ENCODE measurements around the gene ICE2.
"Not testable (repeated sequence)": the region's sequence is repeated elsewhere in the genome, so short reads cannot be mapped to it uniquely, and the experiment has no call there.

The ICE2 gene

DNA sequence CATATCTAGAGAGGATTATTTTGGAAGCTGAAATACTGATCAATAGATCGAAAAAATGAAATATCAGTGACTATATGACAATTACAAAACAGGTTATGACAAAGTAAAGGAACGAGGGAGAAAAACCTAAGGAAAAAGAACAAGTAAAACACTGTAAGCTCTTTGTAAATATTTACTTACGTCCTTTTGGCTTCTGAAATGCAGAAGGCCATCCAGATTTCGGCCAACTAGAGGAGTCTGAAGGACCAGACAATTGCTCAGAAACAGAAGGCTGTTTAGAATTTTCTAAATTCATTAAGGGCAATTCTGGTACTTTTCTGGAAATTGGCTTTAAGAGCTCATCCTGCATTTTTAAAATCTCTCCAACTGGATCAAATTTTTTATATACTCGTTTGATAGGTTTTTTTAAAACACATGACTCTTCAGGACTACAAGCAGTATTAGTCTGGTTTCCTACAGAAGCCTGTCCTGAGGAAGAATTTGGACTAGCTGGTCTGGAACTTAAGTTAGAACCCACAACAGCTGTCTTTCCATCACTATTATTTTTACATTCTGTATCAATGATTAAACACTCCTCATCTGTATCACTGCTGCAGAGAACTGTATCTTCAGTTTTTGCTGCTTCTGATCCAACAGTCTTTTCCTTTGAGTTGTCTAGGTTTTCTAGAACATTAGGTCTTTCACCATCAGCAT, 30.1 kb downstream of the ICE2 start:
- DNase-seq (ENCODE audit: low read depth in 2 of 2): no peak

DNA sequence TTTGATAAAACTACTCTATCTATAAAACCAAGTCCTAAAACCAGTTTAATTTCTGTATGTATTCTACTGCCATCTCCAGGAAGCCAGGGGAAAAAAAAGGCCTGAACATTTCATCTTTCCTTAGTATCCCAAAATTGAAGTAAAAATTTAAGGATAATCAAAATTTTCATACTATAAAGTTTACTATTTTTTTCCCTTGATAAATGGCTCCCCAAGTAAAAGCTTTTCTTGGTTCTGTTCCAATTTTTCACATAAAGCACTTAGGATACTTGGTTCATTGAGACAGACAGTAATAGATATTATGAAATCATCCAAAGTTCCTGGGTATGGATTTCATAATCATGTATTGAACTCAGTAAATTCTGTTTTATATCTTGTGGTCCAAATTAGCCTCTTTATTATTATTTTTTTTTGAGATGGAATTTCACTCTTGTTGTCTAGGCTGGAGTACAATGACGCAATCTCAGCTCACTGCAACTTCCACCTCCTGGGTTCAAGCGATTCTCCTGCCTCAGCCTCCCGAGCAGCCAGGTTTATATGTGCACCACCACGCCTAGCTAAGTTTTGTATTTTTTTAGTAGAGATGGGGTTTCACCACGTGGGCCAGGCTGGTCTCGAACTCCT, 34.5 kb downstream of the ICE2 start:
- no peak for DNase-seq (ENCODE audit: low read depth in 2 of 2)

DNA sequence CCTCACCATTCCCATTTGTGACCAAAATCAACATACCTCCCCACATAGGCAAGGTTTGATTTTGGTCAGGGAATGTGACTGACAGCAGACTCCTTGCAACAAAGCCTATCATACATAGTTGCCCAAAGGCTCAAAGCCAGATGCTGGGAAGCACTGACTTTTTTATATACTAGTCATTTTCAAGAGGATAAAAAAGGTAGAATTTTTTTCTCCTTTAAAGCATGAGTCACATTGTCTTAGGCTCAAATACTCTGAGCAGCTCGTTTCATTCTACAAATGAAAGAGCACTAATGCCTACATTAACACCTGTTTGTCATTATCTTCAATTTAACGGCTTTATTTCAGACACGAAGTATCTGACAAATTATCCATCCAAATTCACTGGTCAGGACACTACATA, 36.2 kb downstream of the ICE2 start:
- no peak for DNase-seq (ENCODE audit: low read depth in 2 of 2)

DNA sequence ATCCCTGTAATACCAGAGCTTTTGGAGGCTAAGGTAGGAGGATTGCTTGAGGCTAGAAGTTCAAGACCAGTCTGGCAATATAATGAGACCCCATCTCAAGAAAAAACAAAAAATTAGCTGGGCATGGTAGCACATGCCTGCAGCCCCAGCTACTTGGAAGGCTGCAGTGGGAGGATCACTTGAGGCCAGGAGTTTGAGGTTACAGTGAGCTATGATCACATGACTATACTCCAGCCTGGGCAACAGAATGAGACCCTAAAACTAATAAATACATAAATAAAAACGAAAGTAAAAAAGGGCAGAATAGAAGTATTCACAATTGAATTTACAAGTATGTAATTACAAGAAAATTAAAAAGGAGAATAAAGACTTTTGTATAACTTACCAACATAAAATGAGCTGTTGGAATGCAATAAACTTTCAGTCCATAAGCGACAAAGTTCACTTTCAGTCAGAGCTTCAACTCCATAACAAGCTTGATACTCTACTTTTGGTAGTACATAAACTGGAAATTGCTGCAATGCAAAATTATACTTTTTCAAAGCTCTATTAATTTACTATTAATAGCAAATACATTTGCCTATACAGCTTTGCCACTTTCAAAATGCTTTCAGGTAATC, 36.8 kb downstream of the ICE2 start:
- no peak for DNase-seq (ENCODE audit: low read depth in 2 of 2)

DNA sequence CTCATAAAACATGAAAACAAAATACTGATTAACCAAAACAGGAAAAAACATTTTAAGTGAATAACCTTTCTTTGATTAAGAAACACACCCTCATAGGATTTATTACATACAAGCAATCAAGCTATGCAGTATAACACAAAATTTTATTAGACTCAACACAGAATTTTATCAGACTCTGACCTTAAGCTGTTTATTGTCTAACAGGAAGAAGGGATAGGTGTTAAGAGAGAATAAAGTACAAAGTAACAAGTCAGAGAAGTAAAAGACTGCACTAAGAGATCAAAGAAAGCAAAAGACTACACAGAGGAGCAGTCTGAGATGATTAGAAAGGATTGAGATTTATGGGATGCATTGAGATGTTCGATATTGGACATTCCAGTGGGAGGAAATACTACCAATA, 37.6 kb downstream of the ICE2 start:
- DNase-seq (ENCODE audit: low read depth in 2 of 2): no peak

DNA sequence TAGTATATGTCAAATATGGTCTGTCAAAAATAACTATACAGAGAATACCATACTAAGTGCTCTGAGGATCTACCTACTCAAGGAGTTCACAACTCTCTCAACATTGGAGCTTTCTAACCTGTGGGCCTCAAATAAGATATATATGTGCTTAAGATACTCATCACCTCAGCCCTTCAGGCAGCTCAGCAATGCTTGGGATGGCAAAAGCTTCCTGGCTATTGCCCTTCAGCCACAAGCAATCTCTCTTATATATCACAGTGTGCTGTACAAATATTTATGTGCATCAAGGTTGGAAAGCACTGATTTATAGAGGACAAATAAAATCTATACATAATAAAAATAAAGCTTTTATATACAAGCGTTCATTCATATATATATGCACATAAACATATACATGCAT, 40.3 kb downstream of the ICE2 start:
- DNase-seq (ENCODE audit: low read depth in 2 of 2): no peak

DNA sequence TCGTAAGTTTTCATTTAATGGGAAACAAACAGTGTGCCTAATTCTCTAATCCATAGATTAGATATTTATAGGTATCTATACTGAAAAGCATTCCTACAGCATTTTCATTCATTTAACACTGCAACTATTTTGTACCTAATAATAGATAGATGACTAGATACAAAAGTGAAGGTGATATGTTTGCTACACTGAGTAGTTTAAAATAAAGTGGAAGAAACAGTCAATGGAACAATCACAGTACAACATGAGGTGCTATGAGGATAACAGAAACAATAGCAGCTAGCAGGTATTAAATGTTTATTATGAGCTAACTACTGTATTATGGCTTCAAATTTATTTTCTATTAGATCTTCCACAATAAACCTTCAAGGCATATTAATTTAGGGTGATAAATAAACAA, 50.0 kb downstream of the ICE2 start:
- no peak for DNase-seq (ENCODE audit: low read depth in 2 of 2)

DNA sequence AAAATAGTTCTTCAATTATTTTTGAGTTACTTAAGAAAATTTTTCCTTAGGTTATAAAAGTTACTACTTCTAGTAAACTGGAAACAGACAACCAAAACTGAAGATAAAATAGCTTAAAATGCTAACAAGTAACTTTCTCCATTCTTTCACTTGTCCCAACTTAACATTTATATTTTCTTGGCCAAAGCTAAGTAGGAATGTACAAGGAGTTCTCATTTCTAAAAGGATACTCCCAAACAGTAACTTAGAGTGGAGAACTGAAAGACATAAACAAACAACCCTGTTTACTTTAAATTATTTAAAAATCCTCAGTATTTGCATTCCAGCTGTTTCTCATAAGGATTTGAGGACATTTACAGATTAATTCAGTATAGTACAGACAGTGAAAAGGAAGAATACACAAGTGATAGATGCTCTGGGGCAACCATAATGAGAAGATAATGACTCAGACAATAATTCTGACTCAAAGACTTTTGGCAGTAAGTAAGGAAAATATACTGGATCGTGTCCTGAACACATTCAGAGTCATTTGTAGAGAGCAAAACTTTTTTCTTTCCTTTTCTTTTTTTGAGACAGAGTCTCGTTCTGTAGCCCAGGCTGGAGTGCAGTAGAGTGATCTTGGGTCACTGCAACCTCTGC, 52.0 kb downstream of the ICE2 start:
- no peak for DNase-seq (ENCODE audit: low read depth in 2 of 2)

DNA sequence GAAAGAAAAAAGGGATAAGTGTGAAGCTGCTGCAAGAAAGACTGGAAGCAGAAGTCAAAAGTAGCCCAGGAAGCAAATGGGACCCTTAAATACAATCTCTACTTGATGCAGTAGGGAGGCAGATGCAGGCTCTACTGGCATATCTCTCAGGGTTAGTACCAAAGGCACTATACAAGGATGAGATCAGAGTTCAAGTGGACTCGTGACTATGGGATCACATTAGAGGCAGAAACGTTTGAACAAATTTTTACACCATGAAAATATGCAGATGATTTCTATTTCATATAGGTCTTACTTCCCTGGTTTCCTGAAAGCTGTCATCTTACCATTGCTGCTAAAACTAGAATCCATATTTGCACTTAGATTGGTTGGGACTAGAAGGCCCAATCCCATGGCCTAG, 53.5 kb downstream of the ICE2 start:
- no peak for DNase-seq (ENCODE audit: low read depth in 2 of 2)

DNA sequence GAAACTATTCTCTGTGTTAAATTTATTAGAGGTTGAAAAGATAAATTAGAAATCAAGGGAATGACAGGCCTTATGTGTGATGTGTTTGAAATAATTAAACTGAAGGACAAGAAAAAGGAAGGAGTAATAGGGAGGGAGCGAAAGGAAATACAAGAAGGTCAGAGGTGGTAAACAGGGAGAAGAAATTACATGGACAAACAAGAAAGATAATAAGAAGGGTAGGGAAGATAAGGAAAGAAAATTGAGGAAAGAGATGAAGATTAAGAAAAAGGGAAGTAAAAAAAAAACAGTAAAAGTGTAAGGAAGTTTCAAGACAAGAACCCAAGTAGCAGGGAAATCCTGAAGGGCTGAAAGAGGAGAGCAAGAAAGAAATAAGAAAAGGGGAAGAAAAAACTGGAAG, 54.9 kb downstream of the ICE2 start:
- no peak for DNase-seq (ENCODE audit: low read depth in 2 of 2)

DNA sequence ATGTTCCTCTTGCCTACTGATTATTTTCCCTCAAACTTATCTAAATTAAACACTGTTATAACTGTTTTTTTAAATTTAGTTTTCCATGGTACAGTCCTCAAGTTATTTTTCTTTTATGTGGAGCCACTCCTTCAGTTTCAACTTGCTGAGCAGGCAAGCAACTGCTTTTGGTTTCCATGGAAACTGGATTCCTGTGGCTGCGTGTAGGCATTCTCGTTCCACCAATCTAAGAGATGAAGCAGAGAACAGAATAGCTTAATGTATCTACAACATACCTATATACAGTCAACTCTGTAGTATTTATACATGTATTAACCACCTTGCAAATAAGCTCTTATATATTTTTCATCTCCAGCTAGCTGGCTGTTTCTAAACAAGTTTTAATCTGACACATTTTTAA, 55.4 kb downstream of the ICE2 start:
- no peak for DNase-seq (ENCODE audit: low read depth in 2 of 2)

DNA sequence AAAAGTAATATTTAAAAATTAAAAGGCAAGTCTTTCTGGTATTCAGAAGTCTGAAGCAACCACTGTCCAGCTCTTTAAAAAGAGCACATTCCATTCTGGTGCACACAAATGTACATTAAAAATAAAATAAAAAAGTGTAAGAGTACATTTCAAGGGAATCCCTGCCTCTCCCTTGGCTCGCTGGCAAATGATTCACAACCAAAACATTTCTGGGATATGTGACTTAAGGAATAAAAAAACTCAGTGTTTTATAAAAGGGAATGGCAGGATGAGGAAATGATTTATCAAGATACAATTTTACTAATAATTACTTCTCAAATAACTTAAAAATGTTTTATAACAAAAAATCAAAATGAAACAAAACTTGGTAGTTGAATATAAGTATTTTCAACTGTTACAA, 57.4 kb downstream of the ICE2 start:
- no peak for DNase-seq (ENCODE audit: low read depth in 2 of 2)

DNA sequence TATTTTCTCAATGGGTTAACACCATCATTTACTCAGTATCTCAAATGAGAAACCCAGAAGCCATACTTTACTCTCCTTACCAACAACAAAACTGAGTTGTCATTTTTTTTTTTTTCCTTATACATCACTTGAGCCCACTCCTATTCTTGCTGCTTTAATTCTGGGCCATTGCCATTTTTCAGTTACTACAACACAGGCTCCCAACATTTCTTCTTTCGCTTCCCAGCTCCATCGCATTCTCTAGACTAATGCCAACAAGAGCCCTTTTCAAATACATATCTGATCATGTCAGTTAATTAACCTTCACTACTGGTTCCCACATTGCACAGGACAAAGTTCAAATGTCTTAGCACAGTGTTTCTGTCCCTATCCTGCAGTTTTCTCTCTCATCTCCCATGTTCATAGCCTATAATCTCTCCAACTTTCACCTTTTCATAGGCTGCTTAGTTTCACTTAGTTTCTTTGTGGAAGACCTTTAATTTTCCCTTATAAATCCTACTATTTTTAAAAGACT, 58.7 kb downstream of the ICE2 start:
- DNase-seq (ENCODE audit: low read depth in 2 of 2): no peak

DNA sequence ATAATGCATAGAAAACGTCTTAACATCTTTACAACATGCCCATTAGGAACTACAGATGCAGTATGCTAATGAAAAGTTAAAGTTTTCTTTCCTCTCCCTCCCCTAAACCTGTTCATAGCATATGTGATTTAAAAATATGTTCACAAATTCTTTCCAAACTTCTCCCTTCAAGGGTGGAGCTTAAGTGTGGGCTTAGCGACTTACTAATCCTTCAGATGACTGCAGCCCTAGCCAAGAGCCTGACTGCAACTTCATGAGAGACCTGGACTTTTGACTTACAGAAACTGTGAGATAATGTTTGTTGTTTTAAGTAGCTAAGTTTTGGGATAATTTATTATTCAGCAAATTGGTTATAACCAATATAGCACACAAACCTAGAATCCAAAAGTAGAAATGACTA, 59.2 kb downstream of the ICE2 start:
- no peak for DNase-seq (ENCODE audit: low read depth in 2 of 2)

DNA sequence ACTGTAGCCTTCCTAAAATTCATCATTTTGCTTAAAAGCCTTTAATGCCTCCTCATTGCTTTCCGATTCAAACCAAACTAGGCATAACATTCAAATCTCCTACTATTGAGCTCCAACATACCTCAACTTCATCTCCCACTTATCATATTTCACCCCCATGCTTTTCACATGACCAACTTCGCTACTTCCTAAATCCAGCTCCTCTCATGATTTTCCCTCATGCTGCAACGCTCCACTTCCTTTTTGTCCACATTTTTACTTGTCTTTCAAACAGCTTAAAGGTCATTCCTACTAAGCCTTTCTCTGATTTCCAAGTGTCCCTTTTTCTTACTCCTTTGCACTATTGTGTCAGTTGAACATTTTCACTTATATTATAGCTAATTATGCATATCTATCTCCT, 60.8 kb downstream of the ICE2 start:
- no peak for DNase-seq (ENCODE audit: low read depth in 2 of 2)

DNA sequence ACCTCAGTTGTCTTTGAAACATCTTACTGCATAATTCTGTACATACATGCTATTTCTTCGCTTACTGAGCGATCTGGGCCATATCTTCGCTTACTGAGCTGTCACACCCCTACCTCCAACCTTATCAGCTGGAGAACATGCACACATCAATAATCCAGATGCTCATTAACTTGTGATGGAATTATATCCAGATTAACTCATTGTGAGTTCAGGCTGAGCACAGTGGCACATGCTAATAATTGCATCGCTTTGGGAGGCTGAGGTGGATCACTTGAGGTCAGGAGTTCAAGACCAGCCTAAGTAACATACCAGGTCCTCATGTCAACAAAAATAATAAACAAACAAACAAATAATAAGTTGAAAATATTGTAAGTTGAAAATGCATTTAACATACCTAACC, 61.8 kb downstream of the ICE2 start:
- DNase-seq (ENCODE audit: low read depth in 2 of 2): no peak

DNA sequence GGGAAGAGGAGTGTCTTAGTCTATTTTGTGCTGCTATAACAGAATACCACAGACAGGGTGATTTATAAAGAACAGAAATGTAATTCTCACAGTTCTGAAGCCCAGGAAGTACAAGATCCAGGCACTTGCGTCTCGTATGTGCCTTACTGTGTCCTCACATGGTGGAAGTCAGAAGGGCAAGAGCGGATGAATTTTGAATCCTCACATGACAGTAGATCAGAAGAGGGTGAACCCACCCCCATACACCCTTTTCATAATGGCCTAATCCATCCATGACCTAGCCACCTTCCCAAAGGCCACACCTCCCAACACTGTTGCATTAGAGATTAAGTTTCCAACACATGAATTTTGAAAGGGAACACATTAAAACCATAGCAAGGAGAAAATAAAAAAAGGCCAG, 62.5 kb downstream of the ICE2 start:
- no peak for DNase-seq (ENCODE audit: low read depth in 2 of 2)

DNA sequence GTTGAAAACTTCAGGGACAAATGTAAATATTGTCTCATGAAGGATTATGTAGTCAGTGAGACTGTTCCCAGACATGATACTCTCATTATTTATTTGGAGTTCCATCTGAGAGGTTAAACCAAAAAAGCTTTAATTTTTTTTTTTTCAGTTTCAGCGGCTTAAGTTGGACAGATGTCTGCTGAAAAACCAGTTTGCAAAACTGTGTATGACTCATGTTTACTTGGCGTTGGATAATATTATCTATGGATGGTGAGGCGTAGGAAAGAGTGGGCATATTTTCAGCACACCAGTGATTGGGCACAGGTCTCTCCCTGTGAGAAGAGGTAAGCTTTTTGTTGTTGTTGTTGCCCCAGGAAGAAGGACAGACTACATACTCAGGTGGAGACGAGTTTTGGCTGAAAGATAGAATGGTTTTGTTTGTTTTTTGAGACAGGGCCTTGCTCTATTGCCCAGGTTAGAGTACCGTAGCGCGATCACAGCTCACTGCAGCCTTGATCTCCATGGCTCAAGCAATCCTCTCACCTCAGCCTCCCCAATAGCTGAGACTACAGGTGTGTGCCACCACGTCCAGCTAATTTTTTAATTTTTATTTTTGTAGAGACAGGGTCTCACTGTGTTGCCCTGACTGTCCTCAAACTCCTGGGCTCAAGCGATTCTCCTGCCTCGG, 64.8 kb downstream of the ICE2 start:
- DNase-seq (ENCODE audit: low read depth in 2 of 2): no peak

DNA sequence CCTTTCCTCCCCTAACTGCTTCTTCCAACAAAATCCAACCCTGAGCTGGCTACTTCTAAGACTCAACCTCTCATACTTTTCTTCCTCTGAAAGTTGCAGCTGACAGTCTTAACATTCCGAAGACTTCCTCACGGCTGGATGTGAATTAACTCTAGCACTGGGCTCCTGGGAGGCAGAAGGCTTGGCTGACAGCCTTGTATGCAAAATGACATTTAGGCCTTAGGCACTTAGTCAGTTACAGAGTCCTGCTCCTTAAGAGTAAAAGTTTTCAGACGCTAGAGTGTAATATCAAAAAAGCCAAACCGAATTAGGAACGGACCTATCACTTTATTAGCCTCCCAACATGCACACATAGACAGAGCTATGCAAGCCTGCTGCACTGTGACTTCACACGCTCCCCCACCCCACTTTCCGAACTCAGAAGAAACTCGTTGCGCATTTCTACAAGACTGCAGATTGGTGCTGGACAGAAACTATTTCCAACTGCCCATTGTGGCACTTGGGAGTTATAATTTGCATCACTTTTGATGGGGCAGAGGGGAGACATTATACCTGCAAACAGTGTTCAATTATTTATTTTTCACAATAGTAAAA, 65.6 kb downstream of the ICE2 start:
- no peak for DNase-seq (ENCODE audit: low read depth in 2 of 2)

DNA sequence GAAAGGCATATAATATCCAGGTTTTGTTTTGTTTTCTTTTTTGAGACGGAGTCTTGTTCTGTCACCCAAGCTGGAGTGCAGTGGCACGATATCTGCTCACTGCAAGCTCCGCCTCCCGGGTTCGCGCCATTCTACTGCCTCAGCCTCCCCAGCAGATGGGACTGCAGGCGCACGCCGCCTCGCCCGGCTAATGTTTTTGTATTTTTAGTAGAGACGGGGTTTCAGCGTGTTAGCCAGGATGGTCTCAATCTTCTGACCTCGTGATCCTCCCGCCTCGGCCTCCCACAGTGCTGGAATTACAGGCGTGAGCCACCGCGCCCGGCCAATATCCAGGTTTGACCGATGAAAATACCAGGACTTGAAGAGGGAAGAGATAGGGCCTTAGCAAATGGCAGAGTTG, 66.1 kb downstream of the ICE2 start:
- DNase-seq (ENCODE audit: low read depth in 2 of 2): not testable (repeated sequence)

DNA sequence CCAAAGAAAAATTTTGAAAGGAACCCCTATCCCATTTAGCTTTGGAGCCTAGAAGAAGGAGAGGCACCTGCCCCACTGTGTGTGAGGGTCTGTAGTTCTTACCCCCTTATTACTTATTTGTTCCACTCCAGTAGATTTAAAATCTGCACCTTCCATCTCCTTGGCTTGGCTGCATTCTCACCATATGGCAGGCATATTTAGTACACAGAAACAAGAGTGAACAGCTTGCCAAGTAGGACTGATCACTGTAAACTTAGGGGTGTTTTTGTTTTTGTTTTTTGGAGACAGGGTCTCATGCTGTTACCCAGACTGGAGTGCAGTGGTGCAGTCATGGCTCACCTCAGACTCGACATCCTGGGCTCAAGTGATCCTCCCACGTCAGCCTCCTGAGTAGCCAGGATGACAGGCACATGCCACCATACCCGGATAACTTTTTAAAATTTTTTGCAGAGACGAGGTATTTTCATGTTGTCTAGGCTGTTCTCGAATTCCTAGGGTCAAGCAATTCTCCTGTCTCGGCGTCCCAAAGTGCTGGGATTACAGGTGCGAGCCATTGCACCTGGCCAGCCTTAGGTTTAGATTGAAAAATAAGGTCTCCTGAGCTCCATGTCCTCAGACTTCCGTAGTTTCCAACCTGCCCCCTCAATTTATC, 67.0 kb downstream of the ICE2 start:
- DNase-seq (ENCODE audit: low read depth in 2 of 2): no peak

All from stimulated activated CD4-positive, alpha-beta T cell treated with anti-CD3 and anti-CD28 coated beads, Interleukin-4, amount 100 ng/mL, for 48 hours (primary cell).